ENCODE measurements around the gene MRO.
"Not testable (repeated sequence)": the region's sequence is repeated elsewhere in the genome, so short reads cannot be mapped to it uniquely, and the experiment has no call there.

MRO gene

DNA sequence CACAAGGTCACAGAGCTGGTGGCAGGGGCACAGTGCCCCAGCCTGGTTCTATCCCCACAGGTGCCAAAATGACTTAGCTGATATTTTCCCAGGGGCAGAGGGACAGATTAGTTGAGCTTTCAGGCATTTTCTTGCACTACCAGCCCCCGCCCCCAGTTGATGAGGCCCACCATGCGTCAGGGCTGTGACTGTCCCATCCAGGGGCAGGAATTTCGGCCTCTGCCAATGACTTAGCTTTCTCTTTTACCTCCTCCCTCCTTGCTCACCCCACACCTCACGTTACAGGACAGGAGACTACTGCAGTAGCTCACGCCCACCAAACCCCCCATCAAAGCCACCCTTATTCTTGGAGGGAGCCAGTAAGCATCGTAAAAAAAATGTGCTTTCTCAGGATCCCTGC lies 31.5 kb downstream of the MRO start:
- no peak overlapping the region for H3K4me3 ChIP-seq (ENCODE audit: low read length)
- H3K36me3 ChIP-seq (ENCODE audit: control insufficient read depth, insufficient read depth, low read length), result no peaks in the 10 kb centered on the region
- no peaks in the 10 kb centered on the region for H3K9me3 ChIP-seq (ENCODE audit: control insufficient read depth, low read length)
- H3K27me3 ChIP-seq (ENCODE audit: control insufficient read depth, insufficient read depth, low read length), result no peaks in the 10 kb centered on the region
- H3K4me1 ChIP-seq (ENCODE audit: control insufficient read depth, insufficient read depth, low read length), result peaks cover 20% of the 10 kb centered on the region
- H3K9ac ChIP-seq (ENCODE audit: low read length), result no peak overlapping the region

DNA sequence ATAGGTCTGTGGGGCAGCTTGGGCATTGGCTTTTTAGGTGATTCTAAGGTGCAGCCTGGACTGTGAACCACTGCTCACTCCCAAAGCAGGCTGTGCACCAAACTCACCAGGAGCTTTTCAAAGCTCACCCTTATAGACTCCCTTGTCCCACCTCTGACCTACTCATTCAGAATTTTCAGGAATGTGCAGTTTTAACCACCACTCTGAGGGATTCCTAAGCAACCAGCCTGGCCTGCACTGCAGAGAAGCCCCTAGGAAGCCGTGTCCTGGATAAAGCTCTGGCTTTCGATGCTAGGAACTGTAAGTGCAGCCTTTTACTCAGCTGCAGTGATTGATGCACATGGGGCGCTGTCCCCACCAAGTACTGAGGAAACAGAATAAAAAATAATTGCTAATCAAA lies 33.0 kb downstream of the MRO start:
- no peak overlapping the region for H3K9ac ChIP-seq (ENCODE audit: low read length)
- H3K27me3 ChIP-seq (ENCODE audit: control insufficient read depth, insufficient read depth, low read length), result no peaks in the 10 kb centered on the region
- H3K9me3 ChIP-seq (ENCODE audit: control insufficient read depth, low read length), result no peaks in the 10 kb centered on the region
- no peak overlapping the region for H3K4me3 ChIP-seq (ENCODE audit: low read length)
- H3K36me3 ChIP-seq (ENCODE audit: control insufficient read depth, insufficient read depth, low read length), result no peaks in the 10 kb centered on the region
- H3K4me1 ChIP-seq (ENCODE audit: control insufficient read depth, insufficient read depth, low read length), result peaks cover 14% of the 10 kb centered on the region

- H3K36me3 ChIP-seq (ENCODE audit: control insufficient read depth, insufficient read depth, low read length), result no peaks in the 10 kb centered on the region
- no peaks in the 10 kb centered on the region for H3K9me3 ChIP-seq (ENCODE audit: control insufficient read depth, low read length)
- no peak overlapping the region for H3K4me3 ChIP-seq (ENCODE audit: low read length)
- peaks cover 6% of the 10 kb centered on the region for H3K4me1 ChIP-seq (ENCODE audit: control insufficient read depth, insufficient read depth, low read length)
- no peaks in the 10 kb centered on the region for H3K27me3 ChIP-seq (ENCODE audit: control insufficient read depth, insufficient read depth, low read length)
- H3K9ac ChIP-seq (ENCODE audit: low read length), result no peak overlapping the region
These were observed 36.3 kb downstream of the MRO start for GRCh38 chr18:50783553-50783952.

GRCh38 chr18:50779021-50779420 lies 40.8 kb downstream of the MRO start:
- H3K9ac ChIP-seq (ENCODE audit: low read length); H3K4me3 ChIP-seq (ENCODE audit: low read length); H3K36me3 ChIP-seq (ENCODE audit: control insufficient read depth, insufficient read depth, low read length); H3K4me1 ChIP-seq (ENCODE audit: control insufficient read depth, insufficient read depth, low read length); H3K9me3 ChIP-seq (ENCODE audit: control insufficient read depth, low read length); H3K27me3 ChIP-seq (ENCODE audit: control insufficient read depth, insufficient read depth, low read length): not testable (repeated sequence)

- no peaks in the 10 kb centered on the region for H3K9me3 ChIP-seq (ENCODE audit: control insufficient read depth, low read length)
- no peaks in the 10 kb centered on the region for H3K4me1 ChIP-seq (ENCODE audit: control insufficient read depth, insufficient read depth, low read length)
- no peaks in the 10 kb centered on the region for H3K27me3 ChIP-seq (ENCODE audit: control insufficient read depth, insufficient read depth, low read length)
- H3K36me3 ChIP-seq (ENCODE audit: control insufficient read depth, insufficient read depth, low read length), result no peaks in the 10 kb centered on the region
- H3K9ac ChIP-seq (ENCODE audit: low read length), result no peak overlapping the region
- no peak overlapping the region for H3K4me3 ChIP-seq (ENCODE audit: low read length)
These were observed 43.4 kb downstream of the MRO start for GRCh38 chr18:50776383-50776782.

GRCh38 chr18:50775726-50776125 lies 44.1 kb downstream of the MRO start:
- Histone ChIP-seq H3K4me1 (ENCODE audit: control insufficient read depth, insufficient read depth, low read length) (no peaks in the 10 kb centered on the region), H3K9ac (ENCODE audit: low read length) (no peak overlapping the region), H3K27me3 (ENCODE audit: control insufficient read depth, insufficient read depth, low read length) (no peaks in the 10 kb centered on the region), H3K9me3 (ENCODE audit: control insufficient read depth, low read length) (no peaks in the 10 kb centered on the region), H3K36me3 (ENCODE audit: control insufficient read depth, insufficient read depth, low read length) (no peaks in the 10 kb centered on the region), H3K4me3 (ENCODE audit: low read length) (no peak overlapping the region)

DNA sequence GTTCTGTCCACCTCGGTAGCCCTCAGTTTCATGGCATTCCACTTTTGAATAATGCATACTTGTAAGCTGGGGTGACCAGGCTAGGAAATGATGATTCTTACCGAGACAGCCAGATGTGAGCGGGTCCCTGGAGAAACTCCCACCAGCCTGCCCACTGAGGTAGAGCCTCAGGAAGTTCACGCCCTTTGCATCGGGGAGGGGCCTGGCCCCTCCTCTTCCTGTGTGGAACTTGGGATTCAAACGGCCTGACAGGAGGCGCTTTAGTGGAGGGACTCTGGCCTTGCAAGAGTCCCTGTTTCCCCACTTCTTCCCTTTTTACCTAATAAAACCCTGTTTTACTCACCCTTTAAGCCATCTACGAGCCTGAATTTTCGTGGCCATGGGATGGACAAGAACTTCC lies 44.6 kb downstream of the MRO start:
- Histone ChIP-seq H3K36me3 (ENCODE audit: control insufficient read depth, insufficient read depth, low read length) (no peaks in the 10 kb centered on the region), H3K27me3 (ENCODE audit: control insufficient read depth, insufficient read depth, low read length) (no peaks in the 10 kb centered on the region), H3K9ac (ENCODE audit: low read length) (no peak overlapping the region), H3K4me3 (ENCODE audit: low read length) (no peak overlapping the region), H3K9me3 (ENCODE audit: control insufficient read depth, low read length) (no peaks in the 10 kb centered on the region), H3K4me1 (ENCODE audit: control insufficient read depth, insufficient read depth, low read length) (no peaks in the 10 kb centered on the region)

GRCh38 chr18:50769463-50769862 lies 50.4 kb downstream of the MRO start:
- no peaks in the 10 kb centered on the region for H3K4me1 ChIP-seq (ENCODE audit: control insufficient read depth, insufficient read depth, low read length)
- H3K9ac ChIP-seq (ENCODE audit: low read length), result no peak overlapping the region
- H3K9me3 ChIP-seq (ENCODE audit: control insufficient read depth, low read length), result no peaks in the 10 kb centered on the region
- no peaks in the 10 kb centered on the region for H3K36me3 ChIP-seq (ENCODE audit: control insufficient read depth, insufficient read depth, low read length)
- no peak overlapping the region for H3K4me3 ChIP-seq (ENCODE audit: low read length)
- H3K27me3 ChIP-seq (ENCODE audit: control insufficient read depth, insufficient read depth, low read length), result no peaks in the 10 kb centered on the region

GRCh38 chr18:50757358-50757757 lies 62.5 kb downstream of the MRO start:
- Histone ChIP-seq H3K27me3 (ENCODE audit: control insufficient read depth, insufficient read depth, low read length) (no peaks in the 10 kb centered on the region), H3K36me3 (ENCODE audit: control insufficient read depth, insufficient read depth, low read length) (no peaks in the 10 kb centered on the region), H3K9me3 (ENCODE audit: control insufficient read depth, low read length) (no peaks in the 10 kb centered on the region), H3K9ac (ENCODE audit: low read length) (no peak overlapping the region), H3K4me3 (ENCODE audit: low read length) (no peak overlapping the region), H3K4me1 (ENCODE audit: control insufficient read depth, insufficient read depth, low read length) (no peaks in the 10 kb centered on the region)

DNA sequence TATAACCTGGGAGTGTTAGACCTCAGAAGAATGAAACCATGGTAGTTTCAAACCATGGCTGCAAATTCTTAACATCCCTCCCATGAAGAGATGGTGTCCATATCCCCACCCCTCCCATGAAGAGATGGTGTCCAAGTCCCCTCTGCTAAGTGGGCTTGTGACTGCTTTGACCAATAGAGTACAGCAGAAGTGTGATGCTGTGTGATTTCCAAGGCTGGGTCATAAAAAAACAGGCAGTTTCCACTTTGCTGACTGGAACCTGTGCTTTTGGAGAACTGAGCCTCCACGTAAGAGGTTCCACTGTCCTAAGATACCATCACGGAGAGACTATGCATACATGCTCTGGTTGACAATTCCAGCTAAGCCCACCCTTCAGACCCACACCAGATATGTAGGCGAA lies 65.5 kb downstream of the MRO start:
- no peaks in the 10 kb centered on the region for H3K4me1 ChIP-seq (ENCODE audit: control insufficient read depth, insufficient read depth, low read length)
- no peak overlapping the region for H3K4me3 ChIP-seq (ENCODE audit: low read length)
- H3K27me3 ChIP-seq (ENCODE audit: control insufficient read depth, insufficient read depth, low read length), result no peaks in the 10 kb centered on the region

GRCh38 chr18:50753311-50753710 lies 66.5 kb downstream of the MRO start:
- Histone ChIP-seq H3K9me3 (ENCODE audit: control insufficient read depth, low read length) (no peaks in the 10 kb centered on the region), H3K4me3 (ENCODE audit: low read length) (no peak overlapping the region), H3K36me3 (ENCODE audit: control insufficient read depth, insufficient read depth, low read length) (no peaks in the 10 kb centered on the region), H3K4me1 (ENCODE audit: control insufficient read depth, insufficient read depth, low read length) (no peaks in the 10 kb centered on the region), H3K9ac (ENCODE audit: low read length) (no peak overlapping the region), H3K27me3 (ENCODE audit: control insufficient read depth, insufficient read depth, low read length) (no peaks in the 10 kb centered on the region)

More for the DNA sequence above, 65.5 kb downstream of the MRO start:
- no peaks in the 10 kb centered on the region for H3K9me3 ChIP-seq (ENCODE audit: control insufficient read depth, low read length)
- no peaks in the 10 kb centered on the region for H3K36me3 ChIP-seq (ENCODE audit: control insufficient read depth, insufficient read depth, low read length)
- H3K9ac ChIP-seq (ENCODE audit: low read length), result no peak overlapping the region

- Histone ChIP-seq H3K4me1 (ENCODE audit: control insufficient read depth, insufficient read depth, low read length) (no peaks in the 10 kb centered on the region), H3K4me3 (ENCODE audit: low read length) (no peak overlapping the region), H3K9me3 (ENCODE audit: control insufficient read depth, low read length) (no peaks in the 10 kb centered on the region), H3K27me3 (ENCODE audit: control insufficient read depth, insufficient read depth, low read length) (no peaks in the 10 kb centered on the region), H3K9ac (ENCODE audit: low read length) (no peak overlapping the region), H3K36me3 (ENCODE audit: control insufficient read depth, insufficient read depth, low read length) (no peaks in the 10 kb centered on the region)
These were observed 67.9 kb downstream of the MRO start for GRCh38 chr18:50751947-50752346.

- no peaks in the 10 kb centered on the region for H3K9me3 ChIP-seq (ENCODE audit: control insufficient read depth, low read length)
- no peaks in the 10 kb centered on the region for H3K27me3 ChIP-seq (ENCODE audit: control insufficient read depth, insufficient read depth, low read length)
- no peak overlapping the region for H3K4me3 ChIP-seq (ENCODE audit: low read length)
- no peaks in the 10 kb centered on the region for H3K36me3 ChIP-seq (ENCODE audit: control insufficient read depth, insufficient read depth, low read length)
- no peaks in the 10 kb centered on the region for H3K4me1 ChIP-seq (ENCODE audit: control insufficient read depth, insufficient read depth, low read length)
- H3K9ac ChIP-seq (ENCODE audit: low read length), result no peak overlapping the region
These were observed 68.3 kb downstream of the MRO start for GRCh38 chr18:50751490-50751889.
